ENCODE measurements around the gene GPR68.

Gene GPR68

GRCh38 chr14:91244501-91244901, at the start of gene GPR68:
Gene GPR68, minus strand, starts transcription at chr14:91244704. Its CDS starts 9,654 bp downstream, at chr14:91235050.
- peak; percentile 23 for DNase-seq

- no peak for DNase-seq
These were observed 49.6 kb upstream of the GPR68 start for GRCh38 chr14:91294153-91294552.

- no peak for DNase-seq
These were observed 48.8 kb upstream of the GPR68 start for GRCh38 chr14:91293281-91293680.

- DNase-seq: no peak
These were observed 48.0 kb upstream of the GPR68 start for GRCh38 chr14:91292491-91292890.

GRCh38 chr14:91291786-91292405, 47.4 kb upstream of the GPR68 start:
- DNase-seq: no peak

GRCh38 chr14:91290986-91291385, 46.5 kb upstream of the GPR68 start:
- DNase-seq: no peak

- no peak for DNase-seq
These were observed 45.0 kb upstream of the GPR68 start for GRCh38 chr14:91289464-91289863.

- DNase-seq: no peak
These were observed 44.4 kb upstream of the GPR68 start for GRCh38 chr14:91288876-91289275.

GRCh38 chr14:91286530-91286937, 42.0 kb upstream of the GPR68 start:
- DNase-seq: peak; percentile 18

GRCh38 chr14:91284791-91285548, 40.5 kb upstream of the GPR68 start:
- DNase-seq: no peak

- DNase-seq: no peak
These were observed 39.8 kb upstream of the GPR68 start for GRCh38 chr14:91284146-91284790.

- DNase-seq: no peak
These were observed 39.2 kb upstream of the GPR68 start for GRCh38 chr14:91283666-91284065.

GRCh38 chr14:91282954-91283645, 38.6 kb upstream of the GPR68 start:
- DNase-seq: no peak

- no peak for DNase-seq
These were observed 36.8 kb upstream of the GPR68 start for GRCh38 chr14:91281346-91281745.

- DNase-seq: no peak
These were observed 35.6 kb upstream of the GPR68 start for GRCh38 chr14:91280129-91280528.

GRCh38 chr14:91279354-91279753, 34.9 kb upstream of the GPR68 start:
- DNase-seq: no peak

GRCh38 chr14:91278383-91278715, 33.8 kb upstream of the GPR68 start:
- no peak for DNase-seq

- no peak for DNase-seq
These were observed 33.3 kb upstream of the GPR68 start for GRCh38 chr14:91277546-91278382.

- no peak for DNase-seq
These were observed 30.3 kb upstream of the GPR68 start for GRCh38 chr14:91274796-91275195.

- no peak for DNase-seq
These were observed 29.4 kb upstream of the GPR68 start for GRCh38 chr14:91273885-91274273.

- no peak for DNase-seq
These were observed 28.9 kb upstream of the GPR68 start for GRCh38 chr14:91273273-91273884.

Measured in NCI-H2227 treated with DMSO at 0.1 percent for 48 hours (cell line).